Measurements from ENCODE around the gene FOXN3.

DNA sequence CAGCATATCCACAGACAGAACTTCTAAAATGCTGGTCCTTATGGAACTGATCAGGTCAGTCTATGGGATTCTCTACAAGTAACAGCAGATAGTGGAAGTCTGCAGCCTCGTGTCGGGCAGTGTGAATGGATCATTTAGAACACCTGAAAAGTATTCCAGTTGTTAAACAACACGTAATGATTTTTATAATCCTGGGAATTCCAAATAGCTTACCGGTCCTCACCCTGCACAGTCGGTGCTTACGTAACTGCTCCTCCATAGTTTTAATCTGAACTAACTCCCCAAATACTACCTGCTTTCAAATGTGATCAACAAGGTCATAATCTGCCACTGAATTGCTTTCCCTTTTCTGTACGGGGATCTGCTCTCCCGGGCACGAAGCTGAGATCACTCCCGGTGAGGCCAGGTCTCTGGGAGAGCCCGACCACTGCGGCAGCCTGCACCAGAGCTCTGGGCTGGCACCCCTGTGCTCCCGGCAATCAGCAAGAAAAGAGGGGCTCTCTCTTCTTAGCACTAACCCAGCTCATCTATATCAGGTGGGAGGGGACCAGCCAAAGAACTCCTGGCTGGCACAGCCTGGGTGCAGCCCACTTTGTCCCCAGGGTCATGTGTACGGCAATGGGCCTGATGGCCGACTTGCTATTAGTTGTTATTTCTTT lies 157.0 kb downstream of the FOXN3 start:
- TF ChIP-seq, protein P1, sequence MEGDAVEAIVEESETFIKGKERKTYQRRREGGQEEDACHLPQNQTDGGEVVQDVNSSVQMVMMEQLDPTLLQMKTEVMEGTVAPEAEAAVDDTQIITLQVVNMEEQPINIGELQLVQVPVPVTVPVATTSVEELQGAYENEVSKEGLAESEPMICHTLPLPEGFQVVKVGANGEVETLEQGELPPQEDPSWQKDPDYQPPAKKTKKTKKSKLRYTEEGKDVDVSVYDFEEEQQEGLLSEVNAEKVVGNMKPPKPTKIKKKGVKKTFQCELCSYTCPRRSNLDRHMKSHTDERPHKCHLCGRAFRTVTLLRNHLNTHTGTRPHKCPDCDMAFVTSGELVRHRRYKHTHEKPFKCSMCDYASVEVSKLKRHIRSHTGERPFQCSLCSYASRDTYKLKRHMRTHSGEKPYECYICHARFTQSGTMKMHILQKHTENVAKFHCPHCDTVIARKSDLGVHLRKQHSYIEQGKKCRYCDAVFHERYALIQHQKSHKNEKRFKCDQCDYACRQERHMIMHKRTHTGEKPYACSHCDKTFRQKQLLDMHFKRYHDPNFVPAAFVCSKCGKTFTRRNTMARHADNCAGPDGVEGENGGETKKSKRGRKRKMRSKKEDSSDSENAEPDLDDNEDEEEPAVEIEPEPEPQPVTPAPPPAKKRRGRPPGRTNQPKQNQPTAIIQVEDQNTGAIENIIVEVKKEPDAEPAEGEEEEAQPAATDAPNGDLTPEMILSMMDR (IDR thresholded peaks at IDR 0.05) = no peak
- TF ChIP-seq EP300 (IDR thresholded peaks at IDR 0.05) = no peak
- TF ChIP-seq POLR2A (IDR thresholded peaks at IDR 0.05) = no peak

All from ovary (tissue), 3 donors.